ENCODE data around the gene TYW1.

DNA sequence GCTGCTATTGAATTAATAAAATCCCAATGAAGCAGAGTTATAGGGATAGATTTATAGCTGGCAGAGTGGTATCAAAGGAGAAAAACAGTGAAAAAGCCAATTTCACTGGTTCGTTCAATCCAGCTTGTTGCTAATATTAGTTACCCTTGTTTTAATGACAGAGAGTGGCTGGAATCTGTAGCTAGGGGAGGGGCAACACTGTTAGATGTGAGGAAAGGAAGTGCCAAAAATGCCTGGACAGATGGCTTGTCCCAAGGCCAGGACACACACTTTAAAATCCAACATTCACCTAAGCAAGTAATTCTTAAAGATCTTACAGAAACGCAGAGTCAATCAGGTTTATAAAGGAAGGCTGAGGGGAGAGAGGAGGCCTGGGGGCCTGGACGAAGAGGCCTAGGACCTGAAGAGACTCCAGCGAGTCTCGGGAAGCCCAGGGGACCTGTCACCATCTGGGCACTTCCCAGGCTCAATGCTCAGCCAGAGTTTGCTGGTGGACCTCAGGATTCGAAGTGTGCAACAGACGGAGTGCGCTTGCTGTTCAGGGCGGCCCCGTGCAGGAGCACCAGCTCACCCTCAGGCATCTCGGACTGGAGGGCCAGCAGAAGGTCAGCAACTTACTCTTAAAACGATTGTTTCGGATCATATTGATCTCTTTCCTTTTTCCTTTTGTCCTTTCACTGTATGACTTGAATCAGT lies 38.9 kb upstream of the TYW1 start:
- no peak for TF ChIP-seq MAX (CRISPR knock-in tag; IDR thresholded peaks at IDR 0.05)
- TF ChIP-seq CTCF (IDR thresholded peaks at IDR 0.05) = no peak
